Neuronal stem cell (in vitro differentiated cells): ENCODE data around the gene PDE5A.

ENCODE experiments used
- DNase-seq: peaks from one replicate; pipeline ENCODE4 v3.0.0-alpha.2; 2013; ENCODE audit warnings: low spot score
- H2AFZ ChIP-seq: one replicate; pipeline ENCODE4 v1.6.1; 2013; ENCODE audit warnings: mild to moderate bottlenecking, low read length, inconsistent platforms
- H2AK5ac ChIP-seq: 2 replicates; pipeline ENCODE4 v1.6.1; 2013; ENCODE audit warnings: low read depth, mild to moderate bottlenecking, inconsistent platforms, low read length, moderate library complexity, mixed read lengths
- H2BK120ac ChIP-seq: 2 replicates; pipeline ENCODE4 v1.6.1; 2013; ENCODE audit warnings: low read depth, mild to moderate bottlenecking, inconsistent platforms, low read length, moderate library complexity, mixed read lengths
- H2BK12ac ChIP-seq: one replicate; pipeline ENCODE4 v1.6.1; 2013; ENCODE audit warnings: low read length, inconsistent platforms
- H2BK15ac ChIP-seq: 2 replicates; pipeline ENCODE4 v1.6.1; 2013; ENCODE audit warnings: mild to moderate bottlenecking, low read length, inconsistent platforms, mixed read lengths
- H2BK5ac ChIP-seq: one replicate; pipeline ENCODE4 v1.6.1; 2013; ENCODE audit warnings: inconsistent platforms, mild to moderate bottlenecking, low read length, moderate library complexity
- H3K14ac ChIP-seq: one replicate; pipeline ENCODE4 v1.6.1; 2013; ENCODE audit warnings: low read length, inconsistent platforms
- H3K18ac ChIP-seq: 2 replicates; pipeline ENCODE4 v1.6.1; 2013; ENCODE audit warnings: low read length, inconsistent platforms
- H3K23ac ChIP-seq: 2 replicates; pipeline ENCODE4 v1.6.1; 2013; ENCODE audit warnings: low read depth, mild to moderate bottlenecking, mixed read lengths, low read length, inconsistent platforms; ENCODE audit not compliant: poor library complexity
- H3K27ac ChIP-seq: replicated peaks from 3 replicates; pipeline ENCODE4 v1.5.1; 2013; ENCODE audit warnings: low read length, inconsistent platforms
- H3K27me3 ChIP-seq, 3 experiments: 2 replicates each; pipeline ENCODE4 v1.6.1; 2013; ENCODE audit warnings: low read length in 3 of 3, mild to moderate bottlenecking in 2 of 3, inconsistent platforms in 1 of 3, low read depth in 1 of 3, mixed read lengths in 1 of 3, moderate library complexity in 1 of 3; ENCODE audit not compliant: control insufficient read depth in 3 of 3, insufficient read depth in 3 of 3
- H3K36me3 ChIP-seq, 2 donors: replicated peaks in 1 of 2; 2 replicates each; pipeline ENCODE4 v1.6.1; 2013; ENCODE audit warnings: low read length in 2 of 2; ENCODE audit not compliant: control insufficient read depth in 2 of 2, insufficient read depth in 2 of 2
- H3K4ac ChIP-seq: 2 replicates; pipeline ENCODE4 v1.6.1; 2013; ENCODE audit warnings: inconsistent platforms, mild to moderate bottlenecking, low read length, moderate library complexity
- H3K4me1 ChIP-seq, 2 donors: 1 replicate in 1 of 2; 2 replicates in 1 of 2; pipeline ENCODE4 v1.6.1; 2013; ENCODE audit warnings: low read length in 2 of 2, low read depth in 1 of 2; ENCODE audit not compliant: control insufficient read depth in 2 of 2, insufficient read depth in 1 of 2
- H3K4me2 ChIP-seq: one replicate; pipeline ENCODE4 v1.6.1; 2013; ENCODE audit warnings: mild to moderate bottlenecking, low read length, inconsistent platforms; ENCODE audit not compliant: insufficient read depth, poor library complexity, severe bottlenecking
- H3K4me3 ChIP-seq, 2 donors: 2 replicates each; pipeline ENCODE4 v1.5.1; 2013; ENCODE audit warnings: low read length in 2 of 2, mild to moderate bottlenecking in 2 of 2, inconsistent platforms in 1 of 2, moderate library complexity in 1 of 2
- H3K79me1 ChIP-seq: one replicate; pipeline ENCODE4 v1.6.1; 2013; ENCODE audit warnings: low read depth, mild to moderate bottlenecking, inconsistent platforms, low read length, moderate library complexity
- H3K9ac ChIP-seq: one replicate; pipeline ENCODE4 v1.6.1; 2013; ENCODE audit warnings: mild to moderate bottlenecking, low read depth, low read length, inconsistent platforms; ENCODE audit not compliant: poor library complexity
- H3K9me3 ChIP-seq, 2 donors: replicated peaks in 1 of 2; 2 replicates each; pipeline versions ENCODE3 to v1.6.1; 2013; ENCODE audit warnings: low read length in 2 of 2, mild to moderate bottlenecking in 2 of 2, inconsistent platforms in 1 of 2, low read depth in 1 of 2, mixed read lengths in 1 of 2, moderate library complexity in 1 of 2; ENCODE audit not compliant: control insufficient read depth in 2 of 2, insufficient read depth in 1 of 2
- H4K8ac ChIP-seq: one replicate; pipeline ENCODE4 v1.6.1; 2013; ENCODE audit warnings: low read depth, mild to moderate bottlenecking, inconsistent platforms, low read length, moderate library complexity
- H4K91ac ChIP-seq: one replicate; pipeline ENCODE4 v1.6.1; 2013; ENCODE audit warnings: low read length, low read depth, mild to moderate bottlenecking, inconsistent platforms; ENCODE audit not compliant: poor library complexity
- WGBS, 2 donors: extraction: QIAGEN DNeasy Blood & Tissue Kit; methylation state at CpG; one replicate each; pipeline ENCODE4 v1.1.7; 2013; ENCODE audit warnings: missing lambda C conversion rate in 2 of 2, mixed read lengths in 1 of 2; ENCODE audit not compliant: insufficient read length in 2 of 2, insufficient replicate concordance in 1 of 2; ENCODE audit errors: extremely low coverage in 2 of 2; 5-methylcytosine and 5-hydroxymethylcytosine counted together

Gene PDE5A

GRCh38 chr4:119518915-119519410 lies 109.6 kb downstream of the PDE5A start:
- Histone ChIP-seq H3K18ac (no peak overlapping the region), H3K79me1 (no peaks in the 10 kb centered on the region), H2AFZ (no peak overlapping the region), H3K14ac (no peak overlapping the region), H3K9me3 (no peaks in the 10 kb centered on the region), H4K8ac (no peak overlapping the region), H3K9ac (no peak overlapping the region), H2BK12ac (no peak overlapping the region), H3K4me3 (no peak overlapping the region), H3K23ac (no peak overlapping the region), H3K4ac (no peak overlapping the region), H2BK120ac (no peak overlapping the region), H3K4me1 (peaks cover 2 to 21% of the 10 kb centered on the region in 2 donors), H4K91ac (no peak overlapping the region), H3K36me3 (peaks cover 7 to 69% of the 10 kb centered on the region in 2 donors), H2BK15ac (no peak overlapping the region), H2BK5ac (no peak overlapping the region), H3K27me3 (no peaks in the 10 kb centered on the region), H3K4me2 (no peak overlapping the region), H2AK5ac (no peak overlapping the region), H3K27ac (no peak overlapping the region)
- no CpG with 5 or more reads among the region's 3 CpGs for WGBS, 2 donors
- DNase-seq: no peak

- no peak for DNase-seq
- H4K8ac ChIP-seq: no peak overlapping the region
- H3K4ac ChIP-seq: no peak overlapping the region
- H3K79me1 ChIP-seq: no peaks in the 10 kb centered on the region
- H3K23ac ChIP-seq: no peak overlapping the region
- no peaks in the 10 kb centered on the region for H3K27me3 ChIP-seq
- H3K9me3 ChIP-seq: no peaks in the 10 kb centered on the region
- peaks cover 2 to 26% of the 10 kb centered on the region in 2 donors for H3K4me1 ChIP-seq
- no peak overlapping the region for H3K4me2 ChIP-seq
- WGBS, 2 donors: no CpG with 5 or more reads among the region's 3 CpGs
- H3K36me3 ChIP-seq: peaks cover 7 to 70% of the 10 kb centered on the region in 2 donors
- no peak overlapping the region for H4K91ac ChIP-seq
- no peak overlapping the region for H3K18ac ChIP-seq
- H2BK12ac ChIP-seq: no peak overlapping the region
- H2AFZ ChIP-seq: no peak overlapping the region
- no peak overlapping the region for H2AK5ac ChIP-seq
- no peak overlapping the region for H3K4me3 ChIP-seq
- H3K9ac ChIP-seq: no peak overlapping the region
- no peak overlapping the region for H3K27ac ChIP-seq
- H3K14ac ChIP-seq: no peak overlapping the region
- no peak overlapping the region for H2BK15ac ChIP-seq
- H2BK5ac ChIP-seq: no peak overlapping the region
- H2BK120ac ChIP-seq: no peak overlapping the region
Observed at GRCh38 chr4:119518230-119518892, 110.2 kb downstream of the PDE5A start.

- Histone ChIP-seq H2BK5ac (no peak overlapping the region), H3K27ac (no peak overlapping the region), H3K4ac (no peak overlapping the region), H3K4me2 (no peak overlapping the region), H3K14ac (no peak overlapping the region), H3K27me3 (no peaks in the 10 kb centered on the region), H3K9ac (no peak overlapping the region), H3K9me3 (no peaks in the 10 kb centered on the region), H3K18ac (no peak overlapping the region), H3K23ac (no peak overlapping the region), H3K36me3 (peaks cover 10 to 73% of the 10 kb centered on the region in 2 donors), H2BK15ac (no peak overlapping the region), H2BK12ac (no peak overlapping the region), H3K79me1 (no peaks in the 10 kb centered on the region), H3K4me3 (no peak overlapping the region), H2BK120ac (no peak overlapping the region), H2AK5ac (no peak overlapping the region), H2AFZ (no peak overlapping the region), H4K8ac (no peak overlapping the region), H3K4me1 (peaks cover 2 to 30% of the 10 kb centered on the region in 2 donors), H4K91ac (no peak overlapping the region)
- no peak for DNase-seq
- no CpG with 5 or more reads among the region's 2 CpGs for WGBS, 2 donors
Observed at GRCh38 chr4:119517361-119518229, 111.0 kb downstream of the PDE5A start.

GRCh38 chr4:119512398-119512797 lies 116.2 kb downstream of the PDE5A start:
- no peak overlapping the region for H2BK5ac ChIP-seq
- no peak overlapping the region for H3K14ac ChIP-seq
- H3K23ac ChIP-seq: no peak overlapping the region
- no peak overlapping the region for H3K9ac ChIP-seq
- DNase-seq: no peak
- peaks cover 0 to 23% of the 10 kb centered on the region in 2 donors for H3K4me1 ChIP-seq
- no peak overlapping the region for H3K27ac ChIP-seq
- no peak overlapping the region for H2AK5ac ChIP-seq
- no peak overlapping the region for H4K91ac ChIP-seq
- H3K9me3 ChIP-seq: no peaks in the 10 kb centered on the region
- no peak overlapping the region for H2BK120ac ChIP-seq
- no peak overlapping the region for H3K4me3 ChIP-seq
- H3K18ac ChIP-seq: no peak overlapping the region
- H2BK15ac ChIP-seq: no peak overlapping the region
- no peak overlapping the region for H2BK12ac ChIP-seq
- no peaks in the 10 kb centered on the region for H3K27me3 ChIP-seq
- no peak overlapping the region for H3K4me2 ChIP-seq
- no peak overlapping the region for H4K8ac ChIP-seq
- no CpG with 5 or more reads among the region's 2 CpGs for WGBS, 2 donors
- H3K36me3 ChIP-seq: peaks cover 9 to 73% of the 10 kb centered on the region in 2 donors
- no peak overlapping the region for H2AFZ ChIP-seq
- no peak overlapping the region for H3K4ac ChIP-seq
- H3K79me1 ChIP-seq: no peaks in the 10 kb centered on the region
